Esophagus (tissue), 2 donors: ENCODE measurements around the gene SCUBE1. TPM values are rescaled to one million over a fixed set of nuclear protein-coding genes. Genes with fewer than 3 reads are reported as not detected.
"Not testable (repeated sequence)": the region's sequence is repeated elsewhere in the genome, so short reads cannot be mapped to it uniquely, and the experiment has no call there.

Experiments used
- H3K27ac ChIP-seq, 2 donors: one replicate each; pipeline ENCODE4 v1.5.1; 2013; ENCODE audit warnings: low read depth in 2 of 2, mild to moderate bottlenecking in 2 of 2, inconsistent platforms in 1 of 2, low read length in 1 of 2, moderate library complexity in 1 of 2
- H3K27me3 ChIP-seq, 2 donors: one replicate each; pipeline ENCODE4 v1.6.1; 2013; ENCODE audit warnings: low read length in 2 of 2, control low read depth in 1 of 2, mild to moderate bottlenecking in 1 of 2; ENCODE audit not compliant: insufficient read depth in 2 of 2, control insufficient read depth in 1 of 2
- H3K36me3 ChIP-seq, 2 donors: one replicate each; pipeline ENCODE4 v1.6.1; 2013; ENCODE audit warnings: low read length in 1 of 2; ENCODE audit not compliant: control insufficient read depth in 2 of 2, insufficient read depth in 2 of 2
- H3K4me1 ChIP-seq, 2 donors: one replicate each; pipeline ENCODE4 v1.6.1; 2013; ENCODE audit warnings: low read length in 1 of 2; ENCODE audit not compliant: control insufficient read depth in 2 of 2, insufficient read depth in 2 of 2
- H3K4me3 ChIP-seq, 2 donors: one replicate each; pipeline ENCODE4 v1.5.1; 2013; ENCODE audit warnings: low read length in 2 of 2, mild to moderate bottlenecking in 2 of 2, low read depth in 1 of 2, moderate library complexity in 1 of 2
- H3K9me3 ChIP-seq, 2 donors: one replicate each; pipeline ENCODE4 v1.6.1; 2013; ENCODE audit warnings: mild to moderate bottlenecking in 2 of 2, low read depth in 1 of 2, low read length in 1 of 2, moderate library complexity in 1 of 2; ENCODE audit not compliant: control insufficient read depth in 2 of 2, insufficient read depth in 1 of 2
- WGBS, 2 donors: extraction: QIAGEN DNeasy Blood & Tissue Kit; methylation state at CpG; one replicate each; pipeline ENCODE4 v1.1.7; 2013; 5-methylcytosine and 5-hydroxymethylcytosine counted together
- polyA plus RNA-seq, 2 donors: library from polyadenylated mRNA; stranded (reverse); fragments of 200-250 nt; gene quantifications; one replicate each; pipeline ENCODE4 v1.2.3, GENCODE V29; 2013
- donor health status: healthy with polysubstance abuse.
- donor health status: Bipolar disorder and iron deficiency.

Gene SCUBE1
- polyA plus RNA-seq, 2 donors, result 2.2 to 2.4 TPM

DNA sequence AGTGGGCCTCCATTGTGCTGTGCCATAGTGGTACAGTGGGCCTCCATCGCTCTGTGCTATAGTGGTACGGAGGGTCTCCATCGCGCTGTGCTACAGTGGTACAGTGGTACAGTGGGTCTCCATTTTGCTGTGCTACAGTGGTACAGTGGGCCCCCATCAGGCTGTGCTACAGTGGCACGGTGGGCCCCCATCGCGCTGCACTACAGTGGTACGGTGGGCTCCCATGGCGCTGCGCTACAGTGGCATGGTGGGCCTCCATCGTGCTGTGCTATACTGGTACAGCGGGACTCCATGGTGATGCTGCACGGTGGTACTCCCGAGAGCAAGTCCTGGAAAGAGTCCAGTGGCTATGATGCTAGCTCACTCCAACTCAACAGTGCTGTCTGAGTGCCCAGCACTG, 51.8 kb downstream of the SCUBE1 start:
- Histone ChIP-seq H3K36me3 (no peaks in the 10 kb centered on the region), H3K9me3 (no peaks in the 10 kb centered on the region), H3K27ac (no peak overlapping the region), H3K27me3 (no peaks in the 10 kb centered on the region), H3K4me3 (no peak overlapping the region), H3K4me1 (peaks cover 0 to 10% of the 10 kb centered on the region in 2 donors)
- 95 to 96% methylated on average over 14 of the region's 14 CpGs for WGBS, 2 donors

DNA sequence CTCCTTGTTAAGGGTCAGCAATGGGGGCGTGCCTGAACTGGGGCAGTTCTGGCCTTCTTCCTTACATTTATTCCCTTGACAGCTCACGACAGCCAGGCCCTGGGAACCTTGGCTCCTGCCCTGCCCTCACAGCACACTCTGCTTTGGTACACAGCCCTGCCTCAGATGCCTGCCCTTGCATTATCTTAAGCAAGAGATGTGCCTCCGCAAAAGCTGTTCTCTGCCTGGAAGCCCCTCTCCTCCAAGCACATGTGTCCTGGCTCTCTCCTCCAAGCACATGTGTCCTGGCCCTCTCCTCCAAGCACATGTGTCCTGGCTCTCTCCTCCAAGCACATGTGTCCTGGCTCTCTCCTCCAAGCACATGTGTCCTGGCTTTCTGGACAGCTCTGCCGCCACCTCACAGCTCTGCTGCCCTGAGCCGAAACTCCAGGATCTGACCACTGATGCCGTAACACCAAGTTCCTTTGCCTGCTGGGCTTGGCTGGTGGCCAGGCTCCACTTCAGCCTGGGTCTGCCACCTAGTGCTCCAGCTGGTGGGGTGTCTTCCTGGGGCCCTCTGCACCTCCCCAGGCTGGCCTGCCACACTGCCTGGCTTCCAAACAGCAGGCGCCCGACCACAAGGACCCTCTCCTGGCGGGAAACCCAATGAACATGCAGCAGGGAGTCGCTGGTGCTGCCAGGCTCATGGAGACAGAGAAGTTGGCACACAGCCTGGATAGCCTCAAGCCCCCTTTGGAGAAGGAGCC, 53.0 kb downstream of the SCUBE1 start:
- Histone ChIP-seq H3K4me3 (no peak overlapping the region), H3K9me3 (no peaks in the 10 kb centered on the region), H3K36me3 (no peaks in the 10 kb centered on the region), H3K4me1 (peaks cover 0 to 10% of the 10 kb centered on the region in 2 donors), H3K27ac (peak overlapping the region; percentile 26 to 63), H3K27me3 (no peaks in the 10 kb centered on the region)
- 58 to 64% methylated on average over 10 of the region's 10 CpGs for WGBS, 2 donors

DNA sequence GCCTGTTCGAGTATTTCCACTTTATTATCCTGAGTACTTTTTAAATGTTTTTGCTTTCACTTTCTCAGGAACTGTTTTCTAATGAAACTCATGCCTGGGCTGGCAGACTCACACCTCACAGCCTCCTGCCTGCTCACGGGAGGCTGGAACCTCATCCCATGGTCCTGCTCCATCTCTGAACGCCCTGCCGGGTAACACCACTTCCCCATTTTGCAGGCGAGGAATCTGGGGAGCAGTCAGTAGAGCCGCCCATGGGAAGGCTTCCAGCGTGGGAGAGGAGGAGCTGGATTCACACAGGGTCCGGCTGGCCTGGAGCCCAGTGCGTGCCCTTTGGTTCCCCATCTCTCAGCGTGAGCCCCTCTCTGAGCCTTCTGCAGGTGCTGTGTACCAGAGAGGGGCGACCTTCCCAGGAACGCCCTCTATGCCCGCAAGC, 53.6 kb downstream of the SCUBE1 start:
- Histone ChIP-seq H3K36me3 (no peaks in the 10 kb centered on the region), H3K9me3 (no peaks in the 10 kb centered on the region), H3K27ac (peak overlapping the region; percentile 26 to 63), H3K4me3 (no peak overlapping the region), H3K27me3 (no peaks in the 10 kb centered on the region), H3K4me1 (peaks cover 0 to 10% of the 10 kb centered on the region in 2 donors)
- 28 to 31% methylated on average over 13 of the region's 13 CpGs for WGBS, 2 donors

DNA sequence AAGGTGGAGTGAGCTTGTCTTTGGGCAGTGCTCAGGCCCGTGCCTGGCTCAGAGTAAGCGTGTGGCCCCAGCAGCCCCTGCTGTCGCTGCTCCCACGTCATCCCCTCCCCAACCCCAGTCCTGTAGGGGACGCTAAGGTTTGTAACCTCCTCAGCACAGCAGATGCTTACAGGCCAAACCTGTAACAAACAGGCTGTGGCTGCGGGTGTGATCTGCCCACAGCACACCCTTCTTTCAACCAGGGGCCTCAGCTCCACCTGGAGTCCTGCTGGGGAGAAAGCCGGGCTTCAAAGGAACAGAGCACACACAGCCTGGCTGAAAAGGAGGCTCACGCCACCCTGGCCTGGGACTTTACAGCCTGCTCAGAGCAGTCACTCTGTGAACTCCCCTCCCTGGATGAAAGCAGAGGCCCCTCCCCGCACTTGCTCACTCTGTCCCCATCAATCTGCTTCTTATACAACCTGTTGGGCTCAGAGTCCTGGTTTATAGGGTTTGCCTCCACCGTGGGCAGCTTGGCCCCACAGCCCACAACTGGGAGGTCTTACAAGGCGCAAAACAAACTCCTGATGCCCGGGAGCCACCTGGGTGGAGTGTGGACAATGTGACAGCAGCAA, 54.3 kb downstream of the SCUBE1 start:
- peak overlapping the region in 1 of 2 donors; percentile 47 for H3K27ac ChIP-seq
- no peaks in the 10 kb centered on the region for H3K9me3 ChIP-seq
- H3K27me3 ChIP-seq, result no peaks in the 10 kb centered on the region
- H3K4me3 ChIP-seq, result no peak overlapping the region
- H3K4me1 ChIP-seq, result peaks cover 0 to 10% of the 10 kb centered on the region in 2 donors
- 72 to 73% methylated on average over 12 of the region's 12 CpGs for WGBS, 2 donors
- H3K36me3 ChIP-seq, result no peaks in the 10 kb centered on the region

- no peaks in the 10 kb centered on the region for H3K27me3 ChIP-seq
- H3K9me3 ChIP-seq, result no peaks in the 10 kb centered on the region
- peaks cover 0 to 9% of the 10 kb centered on the region in 2 donors for H3K4me1 ChIP-seq
- 97% methylated on average over 16 of the region's 16 CpGs for WGBS, 2 donors
- H3K27ac ChIP-seq, result no peak overlapping the region
- no peaks in the 10 kb centered on the region for H3K36me3 ChIP-seq
- no peak overlapping the region for H3K4me3 ChIP-seq
Measured at GRCh38 chr22:43288378-43288777, 54.8 kb downstream of the SCUBE1 start.

DNA sequence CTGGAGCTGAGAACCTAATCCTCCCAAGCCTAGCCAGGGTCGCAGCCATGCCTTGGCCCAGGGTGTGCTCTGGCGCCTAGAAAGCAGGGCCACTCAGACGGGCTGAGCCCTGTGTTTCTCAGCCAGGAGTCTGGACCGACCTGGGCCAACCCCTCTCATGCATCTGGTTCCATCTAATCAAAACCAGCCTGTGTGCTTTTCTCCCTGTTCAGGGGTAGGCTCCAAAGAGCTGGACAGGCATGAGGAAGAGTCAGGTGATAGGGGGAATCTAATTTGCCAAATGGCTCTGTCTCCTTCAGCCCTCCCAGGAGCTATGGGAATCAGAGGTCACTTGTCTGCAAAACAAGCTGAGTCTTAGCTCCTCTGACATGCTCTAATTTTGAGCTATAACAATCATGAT, 55.7 kb downstream of the SCUBE1 start:
- WGBS, 2 donors, result 81 to 85% methylated on average over 4 of the region's 4 CpGs
- H3K4me1 ChIP-seq, result peaks cover 0 to 9% of the 10 kb centered on the region in 2 donors
- no peak overlapping the region for H3K27ac ChIP-seq
- no peak overlapping the region for H3K4me3 ChIP-seq
- H3K9me3 ChIP-seq, result no peaks in the 10 kb centered on the region
- no peaks in the 10 kb centered on the region for H3K36me3 ChIP-seq
- H3K27me3 ChIP-seq, result no peaks in the 10 kb centered on the region

GRCh38 chr22:43281394-43281793, 61.8 kb downstream of the SCUBE1 start:
- H3K4me3 ChIP-seq, result no peak overlapping the region
- no peaks in the 10 kb centered on the region for H3K4me1 ChIP-seq
- H3K9me3 ChIP-seq, result no peaks in the 10 kb centered on the region
- WGBS, 2 donors, result 39 to 85% methylated on average over 2 of the region's 2 CpGs
- H3K27me3 ChIP-seq, result no peaks in the 10 kb centered on the region
- no peaks in the 10 kb centered on the region for H3K36me3 ChIP-seq
- H3K27ac ChIP-seq, result no peak overlapping the region

DNA sequence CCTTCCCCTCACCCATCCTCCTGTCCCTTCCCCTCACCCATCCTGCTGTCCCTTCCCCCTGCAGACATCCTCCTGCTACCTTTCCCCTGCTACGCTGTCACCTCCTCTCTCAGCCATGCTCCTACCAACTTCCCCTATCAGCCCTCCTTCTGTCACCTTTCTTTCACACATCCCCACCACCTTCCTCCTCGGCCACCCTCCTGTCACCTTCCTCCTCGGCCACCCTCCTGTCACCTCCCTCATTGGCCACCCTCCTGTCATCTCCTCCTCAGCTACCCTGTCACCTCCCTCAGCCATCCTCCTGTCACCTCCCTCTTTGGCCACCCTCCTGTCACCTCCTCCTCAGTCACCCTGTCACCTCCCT, 62.7 kb downstream of the SCUBE1 start:
- not testable (repeated sequence) for H3K4me1 ChIP-seq, H3K4me3 ChIP-seq, H3K27me3 ChIP-seq, H3K36me3 ChIP-seq, H3K9me3 ChIP-seq, H3K27ac ChIP-seq
- 55 to 62% methylated on average over 3 of the region's 3 CpGs for WGBS, 2 donors

GRCh38 chr22:43279867-43280522, 63.2 kb downstream of the SCUBE1 start:
- H3K4me3 ChIP-seq, result no peak overlapping the region
- no peaks in the 10 kb centered on the region for H3K36me3 ChIP-seq
- WGBS, 2 donors, result 80 to 82% methylated on average over 20 of the region's 20 CpGs
- no peaks in the 10 kb centered on the region for H3K4me1 ChIP-seq
- H3K27ac ChIP-seq, result no peak overlapping the region
- no peaks in the 10 kb centered on the region for H3K9me3 ChIP-seq
- no peaks in the 10 kb centered on the region for H3K27me3 ChIP-seq
